ENCODE measurements around the gene PDZD7. TPM values are rescaled to one million over a fixed set of nuclear protein-coding genes. Genes with fewer than 3 reads are reported as not detected.
"Not testable (repeated sequence)": the region's sequence is repeated elsewhere in the genome, so short reads cannot be mapped to it uniquely, and the experiment has no call there.

The PDZD7 gene
- total RNA-seq, 1 experiment from 2014 or later = 2.3 TPM

- Histone ChIP-seq H3K36me3 (replicated peaks; ENCODE audit: control insufficient read depth, insufficient read depth, low read length) (peaks cover 25% of the 10 kb centered on the region), H3K27me3 (ENCODE audit: control insufficient read depth, insufficient read depth, low read length) (no peaks in the 10 kb centered on the region), H3K4me3 (ENCODE audit: insufficient read depth, low read depth, low read length) (peak overlapping the region; percentile 93)
- no peak for DNase-seq
Observed at GRCh38 chr10:100986623-100986951, 44.3 kb downstream of the PDZD7 start.

- Histone ChIP-seq H3K4me3 (ENCODE audit: insufficient read depth, low read depth, low read length) (no peak overlapping the region), H3K27me3 (ENCODE audit: control insufficient read depth, insufficient read depth, low read length) (no peaks in the 10 kb centered on the region), H3K36me3 (replicated peaks; ENCODE audit: control insufficient read depth, insufficient read depth, low read length) (peaks cover 15% of the 10 kb centered on the region)
- DNase-seq = no peak
Observed at GRCh38 chr10:100985336-100985735, 45.6 kb downstream of the PDZD7 start.

- Histone ChIP-seq H3K27me3 (ENCODE audit: control insufficient read depth, insufficient read depth, low read length) (no peaks in the 10 kb centered on the region), H3K36me3 (replicated peaks; ENCODE audit: control insufficient read depth, insufficient read depth, low read length) (peaks cover 13% of the 10 kb centered on the region), H3K4me3 (ENCODE audit: insufficient read depth, low read depth, low read length) (no peak overlapping the region)
- no peak for DNase-seq
Observed at GRCh38 chr10:100984672-100985177, 46.2 kb downstream of the PDZD7 start.

- Histone ChIP-seq H3K36me3 (replicated peaks; ENCODE audit: control insufficient read depth, insufficient read depth, low read length) (peaks cover 6% of the 10 kb centered on the region), H3K4me3 (ENCODE audit: insufficient read depth, low read depth, low read length) (no peak overlapping the region), H3K27me3 (ENCODE audit: control insufficient read depth, insufficient read depth, low read length) (no peaks in the 10 kb centered on the region)
- DNase-seq = no peak
Observed at GRCh38 chr10:100983868-100984671, 46.9 kb downstream of the PDZD7 start.

GRCh38 chr10:100982916-100983830 lies 47.8 kb downstream of the PDZD7 start:
- Histone ChIP-seq H3K27me3 (ENCODE audit: control insufficient read depth, insufficient read depth, low read length) (no peaks in the 10 kb centered on the region), H3K36me3 (replicated peaks; ENCODE audit: control insufficient read depth, insufficient read depth, low read length) (peaks cover 4% of the 10 kb centered on the region), H3K4me3 (ENCODE audit: insufficient read depth, low read depth, low read length) (no peak overlapping the region)
- DNase-seq = peak; percentile 37

GRCh38 chr10:100981178-100981772 lies 49.7 kb downstream of the PDZD7 start:
- H3K27me3 ChIP-seq (ENCODE audit: control insufficient read depth, insufficient read depth, low read length) = no peaks in the 10 kb centered on the region
- H3K36me3 ChIP-seq (replicated peaks; ENCODE audit: control insufficient read depth, insufficient read depth, low read length) = peaks cover 4% of the 10 kb centered on the region
- no peak for DNase-seq
- H3K4me3 ChIP-seq (ENCODE audit: insufficient read depth, low read depth, low read length) = no peak overlapping the region

- peak; percentile 13 for DNase-seq
- no peaks in the 10 kb centered on the region for H3K27me3 ChIP-seq (ENCODE audit: control insufficient read depth, insufficient read depth, low read length)
- no peak overlapping the region for H3K4me3 ChIP-seq (ENCODE audit: insufficient read depth, low read depth, low read length)
- H3K36me3 ChIP-seq (replicated peaks; ENCODE audit: control insufficient read depth, insufficient read depth, low read length) = peaks cover 4% of the 10 kb centered on the region
Observed at GRCh38 chr10:100980711-100981110, 50.2 kb downstream of the PDZD7 start.

GRCh38 chr10:100980311-100980710 lies 50.6 kb downstream of the PDZD7 start:
- Histone ChIP-seq H3K36me3 (replicated peaks; ENCODE audit: control insufficient read depth, insufficient read depth, low read length) (peaks cover 4% of the 10 kb centered on the region), H3K27me3 (ENCODE audit: control insufficient read depth, insufficient read depth, low read length) (no peaks in the 10 kb centered on the region), H3K4me3 (ENCODE audit: insufficient read depth, low read depth, low read length) (no peak overlapping the region)
- DNase-seq = peak; percentile 13

GRCh38 chr10:100979791-100980272 lies 51.1 kb downstream of the PDZD7 start:
- H3K4me3 ChIP-seq (ENCODE audit: insufficient read depth, low read depth, low read length) = no peak overlapping the region
- peak; percentile 18 for DNase-seq
- H3K36me3 ChIP-seq (replicated peaks; ENCODE audit: control insufficient read depth, insufficient read depth, low read length) = peaks cover 4% of the 10 kb centered on the region
- H3K27me3 ChIP-seq (ENCODE audit: control insufficient read depth, insufficient read depth, low read length) = no peaks in the 10 kb centered on the region

GRCh38 chr10:100978901-100979195 lies 52.1 kb downstream of the PDZD7 start:
- H3K4me3 ChIP-seq (ENCODE audit: insufficient read depth, low read depth, low read length) = no peak overlapping the region
- no peaks in the 10 kb centered on the region for H3K27me3 ChIP-seq (ENCODE audit: control insufficient read depth, insufficient read depth, low read length)
- H3K36me3 ChIP-seq (replicated peaks; ENCODE audit: control insufficient read depth, insufficient read depth, low read length) = peaks cover 4% of the 10 kb centered on the region
- DNase-seq = no peak

- H3K27me3 ChIP-seq (ENCODE audit: control insufficient read depth, insufficient read depth, low read length) = no peaks in the 10 kb centered on the region
- DNase-seq = no peak
- no peak overlapping the region for H3K4me3 ChIP-seq (ENCODE audit: insufficient read depth, low read depth, low read length)
- H3K36me3 ChIP-seq (replicated peaks; ENCODE audit: control insufficient read depth, insufficient read depth, low read length) = peaks cover 4% of the 10 kb centered on the region
Observed at GRCh38 chr10:100978121-100978900, 52.6 kb downstream of the PDZD7 start.

GRCh38 chr10:100977436-100977835 lies 53.5 kb downstream of the PDZD7 start:
- Histone ChIP-seq H3K36me3 (replicated peaks; ENCODE audit: control insufficient read depth, insufficient read depth, low read length) (peaks cover 4% of the 10 kb centered on the region), H3K27me3 (ENCODE audit: control insufficient read depth, insufficient read depth, low read length) (no peaks in the 10 kb centered on the region)
- peak; percentile 13 for DNase-seq

GRCh38 chr10:100976906-100977305 lies 54.0 kb downstream of the PDZD7 start:
- DNase-seq = peak; percentile 8
- Histone ChIP-seq H3K36me3 (replicated peaks; ENCODE audit: control insufficient read depth, insufficient read depth, low read length) (peaks cover 4% of the 10 kb centered on the region), H3K4me3 (ENCODE audit: insufficient read depth, low read depth, low read length) (no peak overlapping the region), H3K27me3 (ENCODE audit: control insufficient read depth, insufficient read depth, low read length) (no peaks in the 10 kb centered on the region)

More at GRCh38 chr10:100977436-100977835, 53.5 kb downstream of the PDZD7 start:
- no peak overlapping the region for H3K4me3 ChIP-seq (ENCODE audit: insufficient read depth, low read depth, low read length)

GRCh38 chr10:100975397-100975796 lies 55.5 kb downstream of the PDZD7 start:
- H3K4me3 ChIP-seq (ENCODE audit: insufficient read depth, low read depth, low read length); DNase-seq; H3K36me3 ChIP-seq (replicated peaks; ENCODE audit: control insufficient read depth, insufficient read depth, low read length): not testable (repeated sequence)

More at GRCh38 chr10:100975397-100975796, 55.5 kb downstream of the PDZD7 start:
- not testable (repeated sequence) for H3K27me3 ChIP-seq (ENCODE audit: control insufficient read depth, insufficient read depth, low read length)

Measured in H7 (cell line).